OCI-LY3 (cell line): ENCODE measurements around the gene SRSF3.
"Not testable (repeated sequence)": the region's sequence is repeated elsewhere in the genome, so short reads cannot be mapped to it uniquely, and the experiment has no call there.

Experiments
- H2AFZ ChIP-seq: fragments of 200-600, 300-600 bp; shearing (Covaris generic); 2 replicates; pipeline ENCODE4 v1.6.0; 2014; ENCODE audit warnings: antibody characterized with exemption, low read depth, low read length
- H3K27ac ChIP-seq: fragments of 200-600, 300-600 bp; sonication (generic); 2 replicates; pipeline ENCODE4 v1.5.1; 2014; ENCODE audit warnings: mild to moderate bottlenecking, low read length, moderate library complexity, mixed read lengths
- H3K27me3 ChIP-seq: fragments of 200-600, 300-600 bp; sonication (generic); 2 replicates; pipeline ENCODE4 v1.6.1; 2014; ENCODE audit warnings: low read depth, low read length, mixed read lengths
- H3K36me3 ChIP-seq: fragments of 200-600, 300-600 bp; sonication (generic); replicated peaks from 2 replicates; pipeline ENCODE3; 2014; ENCODE audit warnings: low read depth, low read length, mixed read lengths
- H3K4me1 ChIP-seq: fragments of 300-600, 200-600 bp; sonication (generic); 2 replicates; pipeline ENCODE4 v1.6.1; 2014; ENCODE audit warnings: low read length, mixed read lengths
- H3K4me2 ChIP-seq: fragments of 200-600, 300-600 bp; sonication (generic); 2 replicates; pipeline ENCODE4 v1.6.1; 2014; ENCODE audit warnings: low read length, mixed read lengths
- H3K4me3 ChIP-seq: fragments of 300-600, 200-600 bp; sonication (generic); 2 replicates; pipeline ENCODE4 v1.5.1; 2014; ENCODE audit warnings: antibody characterized with exemption, mild to moderate bottlenecking, low read length, moderate library complexity
- H3K79me2 ChIP-seq: fragments of 300-600, 200-600 bp; shearing (Covaris generic); 2 replicates; pipeline ENCODE4 v1.6.1; 2014; ENCODE audit warnings: mild to moderate bottlenecking, low read length, mixed read lengths
- H3K9ac ChIP-seq: fragments of 300-600, 200-600 bp; shearing (Covaris generic); 2 replicates; pipeline ENCODE4 v1.6.0; 2014; ENCODE audit warnings: mild to moderate bottlenecking, low read length, moderate library complexity
- H3K9me3 ChIP-seq: fragments of 200-600, 300-600 bp; shearing (Covaris generic); 2 replicates; pipeline ENCODE4 v1.6.1; 2014; ENCODE audit warnings: low read length, mixed read lengths; ENCODE audit not compliant: insufficient read depth
- H4K20me1 ChIP-seq: fragments of 200-600, 300-600 bp; sonication (generic); 2 replicates; pipeline ENCODE4 v1.6.1; 2016; ENCODE audit warnings: low read length, mixed read lengths; ENCODE audit not compliant: insufficient read depth
- CTCF ChIP-seq: fragments of 200-600, 300-600 bp; sonication (generic); IDR thresholded peaks from 2 replicates; pipeline ENCODE4 v1.5.1; 2014; ENCODE audit warnings: antibody characterized with exemption, low read length, low read depth
- EZH2phosphoT487 ChIP-seq: fragments of 200-600 bp; shearing (Covaris generic); IDR thresholded peaks from 2 replicates; pipeline ENCODE4 v1.6.1; 2018; ENCODE audit warnings: antibody characterized with exemption, mixed run types, low read depth

Gene SRSF3

GRCh38 chr6:36649701-36650484 lies 55.7 kb downstream of the SRSF3 start:
- peaks cover 10% of the 10 kb centered on the region for H3K27me3 ChIP-seq
- no peak overlapping the region for H3K9ac ChIP-seq
- H2AFZ ChIP-seq: no peak overlapping the region

GRCh38 chr6:36650848-36651478 lies 56.8 kb downstream of the SRSF3 start:
- H3K4me1 ChIP-seq: peaks cover 24% of the 10 kb centered on the region
- H3K27ac ChIP-seq: no peak overlapping the region
- no peak overlapping the region for H2AFZ ChIP-seq

More at GRCh38 chr6:36649701-36650484, 55.7 kb downstream of the SRSF3 start:
- Histone ChIP-seq H3K4me1 (peaks cover 24% of the 10 kb centered on the region), H3K79me2 (no peaks in the 10 kb centered on the region), H3K9me3 (no peaks in the 10 kb centered on the region), H4K20me1 (no peaks in the 10 kb centered on the region), H3K36me3 (no peaks in the 10 kb centered on the region), H3K4me2 (no peak overlapping the region), H3K4me3 (no peak overlapping the region), H3K27ac (no peak overlapping the region)
- TF ChIP-seq CTCF: no peak
- TF ChIP-seq EZH2phosphoT487: no peak

GRCh38 chr6:36651659-36652379 lies 57.7 kb downstream of the SRSF3 start:
- Histone ChIP-seq H3K27ac (no peak overlapping the region), H3K4me3 (no peak overlapping the region), H4K20me1 (no peaks in the 10 kb centered on the region), H3K4me1 (peaks cover 24% of the 10 kb centered on the region), H3K79me2 (no peaks in the 10 kb centered on the region), H3K9ac (no peak overlapping the region), H3K36me3 (no peaks in the 10 kb centered on the region), H2AFZ (no peak overlapping the region), H3K9me3 (no peaks in the 10 kb centered on the region), H3K27me3 (peaks cover 25% of the 10 kb centered on the region), H3K4me2 (peak overlapping the region; percentile 56; the same call in 1 of the 2 replicates)
- TF ChIP-seq EZH2phosphoT487 (no peak), CTCF (no peak)

More at GRCh38 chr6:36650848-36651478, 56.8 kb downstream of the SRSF3 start:
- Histone ChIP-seq H3K4me3 (0 out of 2 replicates have a peak overlapping the region, but pooled peaks have one; percentile 9), H4K20me1 (no peaks in the 10 kb centered on the region), H3K79me2 (no peaks in the 10 kb centered on the region), H3K9me3 (no peaks in the 10 kb centered on the region), H3K36me3 (no peaks in the 10 kb centered on the region), H3K9ac (no peak overlapping the region), H3K4me2 (peak overlapping the region; percentile 56), H3K27me3 (peaks cover 19% of the 10 kb centered on the region)
- no peak for TF ChIP-seq EZH2phosphoT487
- no peak for TF ChIP-seq CTCF

- H3K9me3 ChIP-seq, H3K4me2 ChIP-seq, H3K36me3 ChIP-seq, H3K4me3 ChIP-seq, H3K79me2 ChIP-seq, H4K20me1 ChIP-seq, H2AFZ ChIP-seq, H3K9ac ChIP-seq, H3K27ac ChIP-seq: not testable (repeated sequence)
- H3K4me1 ChIP-seq: peaks cover 24% of the 10 kb centered on the region
- H3K27me3 ChIP-seq: peaks cover 48% of the 10 kb centered on the region
These were observed 60.3 kb downstream of the SRSF3 start for GRCh38 chr6:36654469-36654868.
